GM12878 (cell line): ENCODE results near the gene CITED2. TPM values are rescaled to one million over a fixed set of nuclear protein-coding genes. Genes with fewer than 3 reads are reported as not detected.

Experiments
- ATAC-seq: fragments of 200-7000 bp; cut with Tn5 transposase; 3 replicates; pipeline ENCODE4 v1.9.1; 2020; ENCODE audit warnings: mild to moderate bottlenecking, moderate library complexity
- BruUV-seq: library from RNA; stranded (reverse); fragments of 400-500 nt; replicated peaks from 2 replicates; lab custom pipeline; 2021; lab: Mats Ljungman, UMichigan
- CTCF ChIA-PET: fragments of 300-600 bp; sonication (Branson Sonifier 250); formaldehyde crosslinking; extraction: SDS; loops from one replicate; lab custom pipeline; 2021; ENCODE audit warnings: inconsistent platforms; lab: Yijun Ruan, JAX
- POLR2A ChIA-PET: fragments of 350-600 bp; formaldehyde crosslinking; extraction: SDS; loops from one replicate; lab custom pipeline; 2021; ENCODE audit warnings: inconsistent platforms; lab: Charles Lee
- RAD21 ChIA-PET: fragments of 300-600 bp; sonication (Branson Sonifier 250); formaldehyde crosslinking; loops from one replicate; lab custom pipeline; 2023; ENCODE audit warnings: antibody characterized with exemption; ENCODE audit not compliant: unreplicated experiment; lab: Charles Lee
- SMC1A ChIA-PET: fragments of 300-600 bp; sonication (Branson Sonifier 250); formaldehyde crosslinking; loops from one replicate; lab custom pipeline; 2023; ENCODE audit not compliant: unreplicated experiment, uncharacterized antibody; lab: Charles Lee
- DNase-seq: peaks from one replicate; pipeline ENCODE4 v3.0.0-alpha.2; 2011; ENCODE audit warnings: low read depth, low spot score
- FAIRE-seq: peaks from 3 replicates; lab custom pipeline; 2011; peaks lifted over from hg19 to GRCh38; lab: Jason Lieb, UNC
- H2AFZ ChIP-seq: 2 replicates; pipeline ENCODE4 v1.6.0; 2011; ENCODE audit warnings: low read depth, low read length, control low read depth; ENCODE audit not compliant: control insufficient read depth
- H3K27ac ChIP-seq: 2 replicates; pipeline ENCODE4 v1.5.1; 2011; ENCODE audit warnings: control low read depth; ENCODE audit not compliant: control insufficient read depth, insufficient read depth
- H3K27me3 ChIP-seq, 2 experiments: replicated peaks in 1 of 2; 2 replicates each; pipeline versions ENCODE4 v1.6.0 to v1.6.1; 2011; ENCODE audit warnings: low read length in 1 of 2; ENCODE audit not compliant: control insufficient read depth in 2 of 2, insufficient read depth in 2 of 2
- H3K36me3 ChIP-seq, 2 experiments: 2 replicates each; pipeline ENCODE4 v1.5.1; 2011; ENCODE audit warnings: low read length in 1 of 2; ENCODE audit not compliant: control insufficient read depth in 2 of 2, insufficient read depth in 2 of 2
- H3K4me1 ChIP-seq: 2 replicates; pipeline ENCODE4 v1.6.1; 2011; ENCODE audit warnings: mild to moderate bottlenecking, low read length, moderate library complexity, mixed read lengths; ENCODE audit not compliant: control insufficient read depth, insufficient read depth
- H3K4me2 ChIP-seq: 2 replicates; pipeline ENCODE4 v1.6.0; 2011; ENCODE audit warnings: control low read depth; ENCODE audit not compliant: control insufficient read depth, insufficient read depth
- H3K4me3 ChIP-seq: fragments of 200-600 bp; sonication (generic); 2 replicates; pipeline ENCODE4 v1.5.1; 2016
- H3K79me2 ChIP-seq: 2 replicates; pipeline ENCODE4 v1.6.0; 2011; ENCODE audit warnings: low read length; ENCODE audit not compliant: control insufficient read depth, insufficient read depth
- H3K9ac ChIP-seq: 2 replicates; pipeline ENCODE4 v1.8.0; 2011; ENCODE audit warnings: low read length, control low read depth, mixed read lengths; ENCODE audit not compliant: control insufficient read depth, insufficient read depth
- H3K9me3 ChIP-seq: replicated peaks from 3 replicates; pipeline ENCODE4 v1.5.1; 2011; ENCODE audit warnings: mild to moderate bottlenecking, low read length; ENCODE audit not compliant: control insufficient read depth, insufficient read depth
- H4K20me1 ChIP-seq: 2 replicates; pipeline ENCODE4 v1.6.0; 2011; ENCODE audit not compliant: control insufficient read depth, insufficient read depth
- CBFB ChIP-seq: IDR thresholded peaks from 2 replicates; pipeline ENCODE4 v1.6.1; 2016; ENCODE audit warnings: antibody characterized with exemption, low read depth
- CHD4 ChIP-seq: fragments of 200-600 bp; sonication (generic); IDR thresholded peaks from 2 replicates; pipeline ENCODE4 v1.6.1; 2016; ENCODE audit warnings: mild to moderate bottlenecking
- FOXM1 ChIP-seq: IDR thresholded peaks from 2 replicates; pipeline ENCODE4 v1.6.1; 2012; ENCODE audit warnings: low read depth, mild to moderate bottlenecking, inconsistent platforms, low read length, moderate library complexity
- MYC ChIP-seq: IDR thresholded peaks from 2 replicates; pipeline ENCODE4 v1.6.1; 2011; ENCODE audit warnings: mild to moderate bottlenecking, low read length, moderate library complexity, inconsistent platforms; ENCODE audit not compliant: insufficient read depth, insufficient replicate concordance, insufficient read length, severe bottlenecking
- NFIC ChIP-seq: IDR thresholded peaks from 2 replicates; pipeline ENCODE4 v1.6.1; 2012; ENCODE audit warnings: low read depth, mild to moderate bottlenecking, inconsistent platforms, low read length, moderate library complexity
- RBBP5 ChIP-seq: fragments of 200-600 bp; sonication (generic); conservative IDR thresholded peaks from 2 replicates; pipeline ENCODE4 v1.6.1; 2016
- SUPT20H ChIP-seq: IDR thresholded peaks from 2 replicates; pipeline ENCODE4 v1.6.1; 2011; ENCODE audit warnings: low read depth, mild to moderate bottlenecking, low read length, moderate library complexity, borderline replicate concordance; ENCODE audit not compliant: control insufficient read depth
- ZNF217 ChIP-seq: fragments of 450-650 bp; IDR thresholded peaks from 2 replicates; pipeline ENCODE4 v1.6.1; 2017; ENCODE audit warnings: antibody characterized with exemption, mild to moderate bottlenecking
- WGBS: methylation state at CpG from one replicate; pipeline ENCODE4 v1.1.6; 2016; ENCODE audit warnings: low lambda C conversion rate; ENCODE audit not compliant: insufficient replicate concordance, insufficient coverage; ENCODE audit errors: missing lambda C conversion rate; 5-methylcytosine and 5-hydroxymethylcytosine counted together
- in situ Hi-C: fragments of 300-500 bp; cut with MboI; formaldehyde crosslinking; loops from 9 replicates; pipeline ENCODE4 v1.14.3; 2018; ENCODE audit warnings: mixed read lengths
- intact Hi-C: fragments of 100-400 bp; cut with micrococcal nuclease; formaldehyde crosslinking; loops from one replicate; pipeline ENCODE4 v1.14.2; 2022; ENCODE audit not compliant: unreplicated experiment
- polyA plus RNA-seq, 11 experiments: library from polyadenylated mRNA; depleted of rRNA in 4 of 11; unstranded in 6 of 11; stranded (reverse) in 5 of 11; fragments of >200 nt; fragmentation: Nextera tagmentation in 4 of 11; fragmentation: Illumina TruSeq in 1 of 11; extraction: Ambion mirVana in 4 of 11; extraction: Trizol in 1 of 11; gene quantifications; 1 replicate in 1 of 11; 2 replicates in 10 of 11; pipeline versions ENCODE4 v1.2.1 to v1.2.3, GENCODE V29; 2011 to 2016; ENCODE audit warnings: inconsistent platforms in 2 of 11, missing spikeins in 2 of 11, low read depth in 1 of 11
- total RNA-seq, 4 experiments: library from RNA; depleted of rRNA in 3 of 4; stranded (reverse); fragments of >200 nt in 3 of 4; fragmentation: Illumina TruSeq in 1 of 4; extraction: Trizol in 1 of 4; gene quantifications; 2 replicates each; pipeline versions ENCODE4 v1.2.1 to v1.2.3, GENCODE V29; 2013 to 2021
- TF ChIP-seq, protein P1 (sequence below): fragments of 450-650 bp; IDR thresholded peaks from 2 replicates; pipeline ENCODE4 v1.6.1; 2018; ENCODE audit warnings: mild to moderate bottlenecking, low read depth, moderate library complexity; ENCODE audit not compliant: partially characterized antibody
- TF ChIP-seq, protein P2 (sequence below): fragments of 450-650 bp; IDR thresholded peaks from 2 replicates; pipeline ENCODE4 v1.6.1; 2017; ENCODE audit warnings: mild to moderate bottlenecking, low read depth, inconsistent platforms; ENCODE audit not compliant: poor library complexity, severe bottlenecking

CITED2 gene
- total and polyA plus RNA-seq, 10 of the 15 experiments (the other 5 are each of a cell fraction or from before 2014, with no cell fraction given): 0.08 to 20.0 (median 7.3) TPM

DNA sequence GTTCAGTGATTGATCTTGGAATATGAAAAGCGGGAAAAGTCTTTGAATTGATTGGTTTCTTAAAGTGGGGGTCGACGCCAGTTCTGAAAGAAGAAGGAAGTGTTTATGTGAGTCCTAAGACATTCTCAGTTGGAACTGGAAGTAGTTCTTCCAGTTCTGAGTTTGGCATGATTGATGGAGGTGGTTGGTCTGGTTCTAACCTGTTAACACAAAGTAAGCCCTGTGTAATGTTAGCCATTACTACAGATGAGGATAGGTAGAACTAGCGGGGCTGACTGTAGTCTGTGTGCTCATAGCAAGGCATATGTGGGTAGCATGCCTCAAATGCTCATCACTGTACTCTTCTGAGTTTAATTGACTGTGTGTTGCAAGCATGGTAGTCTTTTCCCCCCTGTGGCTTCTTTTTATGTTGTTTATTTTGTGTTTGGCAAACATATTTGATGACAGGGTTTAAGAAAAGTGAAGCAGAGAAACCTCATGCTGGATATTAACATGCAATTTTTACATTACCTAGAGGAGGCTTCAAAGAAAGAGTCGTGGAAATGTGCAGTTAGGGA, 24.9 kb downstream of the CITED2 start (continued):
- TF ChIP-seq NFIC (no peak), SUPT20H (no peak), ZNF217 (no peak), CBFB (no peak), MYC (no peak)

DNA sequence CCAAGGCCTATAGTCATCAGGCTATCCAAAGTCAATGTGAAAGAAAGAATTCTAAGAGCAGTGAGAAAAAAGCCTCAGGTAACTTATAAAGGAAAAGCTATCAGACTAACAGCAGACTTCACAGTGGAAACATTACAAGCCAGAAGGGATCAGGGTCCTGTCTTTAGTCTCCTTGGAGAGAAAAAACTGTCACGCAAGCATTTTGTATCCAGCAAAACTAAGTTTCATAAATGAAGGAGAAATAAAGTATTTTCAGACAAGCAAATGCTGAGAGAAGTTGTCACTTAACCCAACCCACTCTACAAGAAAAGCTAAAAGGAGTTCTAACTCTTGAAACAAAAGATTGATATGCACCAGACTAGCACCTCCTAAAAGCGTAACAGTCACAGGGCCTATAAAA, 28.1 kb downstream of the CITED2 start:
- H3K9ac ChIP-seq: no peak overlapping the region
- H3K36me3 ChIP-seq: no peaks in the 10 kb centered on the region
- DNase-seq (no peak), ATAC-seq (no peak), FAIRE-seq (no peak)
- H3K4me3 ChIP-seq: no peak overlapping the region
- no peak overlapping the region for H3K4me2 ChIP-seq
- no peaks in the 10 kb centered on the region for H3K79me2 ChIP-seq
- ChIA-PET RAD21 (interaction anchor here (1.1 kb wide), 1 partner anchor 53 kb away, joined by 3 read pairs; no protein-coding TSS in a partner anchor), CTCF (interaction anchor here (0.7 to 4.8 kb wide), 4 partner anchors 10 to 127 kb away, joined by 3 to 15 read pairs (median 4); no protein-coding TSS in a partner anchor), POLR2A (interaction anchor here (0.6 to 1.2 kb wide), 3 partner anchors 14 to 215 kb away, joined by 3 to 4 read pairs (median 4); no protein-coding TSS in a partner anchor), SMC1A (interaction anchor here (0.9 to 4.0 kb wide), 6 partner anchors 9 to 54 kb away, joined by 3 to 11 read pairs (median 5); partner anchors contain the start of gene TXLNB)
- no peaks in the 10 kb centered on the region for H3K9me3 ChIP-seq
- BruUV-seq: no TSS peak
- TF ChIP-seq ZNF217 (no peak), FOXM1 (no peak), CHD4 (no peak), RBBP5 (no peak)
- TF ChIP-seq, protein P1, sequence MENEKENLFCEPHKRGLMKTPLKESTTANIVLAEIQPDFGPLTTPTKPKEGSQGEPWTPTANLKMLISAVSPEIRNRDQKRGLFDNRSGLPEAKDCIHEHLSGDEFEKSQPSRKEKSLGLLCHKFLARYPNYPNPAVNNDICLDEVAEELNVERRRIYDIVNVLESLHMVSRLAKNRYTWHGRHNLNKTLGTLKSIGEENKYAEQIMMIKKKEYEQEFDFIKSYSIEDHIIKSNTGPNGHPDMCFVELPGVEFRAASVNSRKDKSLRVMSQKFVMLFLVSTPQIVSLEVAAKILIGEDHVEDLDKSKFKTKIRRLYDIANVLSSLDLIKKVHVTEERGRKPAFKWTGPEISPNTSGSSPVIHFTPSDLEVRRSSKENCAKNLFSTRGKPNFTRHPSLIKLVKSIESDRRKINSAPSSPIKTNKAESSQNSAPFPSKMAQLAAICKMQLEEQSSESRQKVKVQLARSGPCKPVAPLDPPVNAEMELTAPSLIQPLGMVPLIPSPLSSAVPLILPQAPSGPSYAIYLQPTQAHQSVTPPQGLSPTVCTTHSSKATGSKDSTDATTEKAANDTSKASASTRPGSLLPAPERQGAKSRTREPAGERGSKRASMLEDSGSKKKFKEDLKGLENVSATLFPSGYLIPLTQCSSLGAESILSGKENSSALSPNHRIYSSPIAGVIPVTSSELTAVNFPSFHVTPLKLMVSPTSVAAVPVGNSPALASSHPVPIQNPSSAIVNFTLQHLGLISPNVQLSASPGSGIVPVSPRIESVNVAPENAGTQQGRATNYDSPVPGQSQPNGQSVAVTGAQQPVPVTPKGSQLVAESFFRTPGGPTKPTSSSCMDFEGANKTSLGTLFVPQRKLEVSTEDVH: no peak
- TF ChIP-seq, protein P2, sequence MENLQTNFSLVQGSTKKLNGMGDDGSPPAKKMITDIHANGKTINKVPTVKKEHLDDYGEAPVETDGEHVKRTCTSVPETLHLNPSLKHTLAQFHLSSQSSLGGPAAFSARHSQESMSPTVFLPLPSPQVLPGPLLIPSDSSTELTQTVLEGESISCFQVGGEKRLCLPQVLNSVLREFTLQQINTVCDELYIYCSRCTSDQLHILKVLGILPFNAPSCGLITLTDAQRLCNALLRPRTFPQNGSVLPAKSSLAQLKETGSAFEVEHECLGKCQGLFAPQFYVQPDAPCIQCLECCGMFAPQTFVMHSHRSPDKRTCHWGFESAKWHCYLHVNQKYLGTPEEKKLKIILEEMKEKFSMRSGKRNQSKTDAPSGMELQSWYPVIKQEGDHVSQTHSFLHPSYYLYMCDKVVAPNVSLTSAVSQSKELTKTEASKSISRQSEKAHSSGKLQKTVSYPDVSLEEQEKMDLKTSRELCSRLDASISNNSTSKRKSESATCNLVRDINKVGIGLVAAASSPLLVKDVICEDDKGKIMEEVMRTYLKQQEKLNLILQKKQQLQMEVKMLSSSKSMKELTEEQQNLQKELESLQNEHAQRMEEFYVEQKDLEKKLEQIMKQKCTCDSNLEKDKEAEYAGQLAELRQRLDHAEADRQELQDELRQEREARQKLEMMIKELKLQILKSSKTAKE: no peak
- H3K4me1 ChIP-seq: peaks cover 6% of the 10 kb centered on the region
- H2AFZ ChIP-seq: no peak overlapping the region
- no peaks in the 10 kb centered on the region for H3K27me3 ChIP-seq
- intact Hi-C loops: no loop called here
- 97% methylated on average over 2 of the region's 2 CpGs for WGBS
- in situ Hi-C loops: no loop called here
- no peaks in the 10 kb centered on the region for H4K20me1 ChIP-seq
- no peak overlapping the region for H3K27ac ChIP-seq
